Parathyroid adenoma (tissue), 2 donors: ENCODE data around the gene PHKB.
A peak's percentile ranks its signal among the peaks of the same experiment; 100 is the strongest.

Experiments
- H2AFZ ChIP-seq: fragments of 300-600 bp; sonication (generic); one replicate; pipeline ENCODE4 v1.7.0; 2017; ENCODE audit warnings: antibody characterized with exemption, mild to moderate bottlenecking
- H3K27ac ChIP-seq: fragments of 300-600 bp; sonication (generic); one replicate; pipeline ENCODE4 v1.7.0; 2017
- H3K27me3 ChIP-seq: fragments of 300-600 bp; sonication (generic); one replicate; pipeline ENCODE4 v1.7.0; 2017; ENCODE audit warnings: low read length; ENCODE audit not compliant: control insufficient read depth, insufficient read depth
- H3K36me3 ChIP-seq: fragments of 300-600 bp; sonication (generic); one replicate; pipeline ENCODE4 v1.7.0; 2017; ENCODE audit warnings: low read length; ENCODE audit not compliant: control insufficient read depth, insufficient read depth
- H3K4me1 ChIP-seq: fragments of 300-600 bp; sonication (generic); one replicate; pipeline ENCODE4 v1.7.0; 2017; ENCODE audit warnings: control low read depth
- H3K4me2 ChIP-seq: fragments of 300-600 bp; sonication (generic); one replicate; pipeline ENCODE4 v1.7.0; 2017; ENCODE audit warnings: low read length
- H3K4me3 ChIP-seq: fragments of 300-600 bp; sonication (generic); one replicate; pipeline ENCODE4 v1.7.0; 2017; ENCODE audit warnings: low read depth, low read length
- H3K79me2 ChIP-seq: fragments of 300-600 bp; sonication (generic); one replicate; pipeline ENCODE4 v1.7.0; 2017; ENCODE audit warnings: control low read depth
- H3K9ac ChIP-seq: fragments of 300-600 bp; sonication (generic); one replicate; pipeline ENCODE4 v1.7.0; 2017; ENCODE audit warnings: mild to moderate bottlenecking
- H3K9me3 ChIP-seq: fragments of 300-600 bp; sonication (generic); one replicate; pipeline ENCODE4 v1.7.0; 2017; ENCODE audit warnings: low read length; ENCODE audit not compliant: control insufficient read depth
- TF ChIP-seq, protein P1 (sequence below): fragments of 300-600 bp; sonication (generic); IDR thresholded peaks from one replicate; pipeline ENCODE4 v1.7.0; 2017; ENCODE audit warnings: antibody characterized with exemption, mild to moderate bottlenecking
- donor health status: primary hyperparathyroidism.

The PHKB gene

DNA sequence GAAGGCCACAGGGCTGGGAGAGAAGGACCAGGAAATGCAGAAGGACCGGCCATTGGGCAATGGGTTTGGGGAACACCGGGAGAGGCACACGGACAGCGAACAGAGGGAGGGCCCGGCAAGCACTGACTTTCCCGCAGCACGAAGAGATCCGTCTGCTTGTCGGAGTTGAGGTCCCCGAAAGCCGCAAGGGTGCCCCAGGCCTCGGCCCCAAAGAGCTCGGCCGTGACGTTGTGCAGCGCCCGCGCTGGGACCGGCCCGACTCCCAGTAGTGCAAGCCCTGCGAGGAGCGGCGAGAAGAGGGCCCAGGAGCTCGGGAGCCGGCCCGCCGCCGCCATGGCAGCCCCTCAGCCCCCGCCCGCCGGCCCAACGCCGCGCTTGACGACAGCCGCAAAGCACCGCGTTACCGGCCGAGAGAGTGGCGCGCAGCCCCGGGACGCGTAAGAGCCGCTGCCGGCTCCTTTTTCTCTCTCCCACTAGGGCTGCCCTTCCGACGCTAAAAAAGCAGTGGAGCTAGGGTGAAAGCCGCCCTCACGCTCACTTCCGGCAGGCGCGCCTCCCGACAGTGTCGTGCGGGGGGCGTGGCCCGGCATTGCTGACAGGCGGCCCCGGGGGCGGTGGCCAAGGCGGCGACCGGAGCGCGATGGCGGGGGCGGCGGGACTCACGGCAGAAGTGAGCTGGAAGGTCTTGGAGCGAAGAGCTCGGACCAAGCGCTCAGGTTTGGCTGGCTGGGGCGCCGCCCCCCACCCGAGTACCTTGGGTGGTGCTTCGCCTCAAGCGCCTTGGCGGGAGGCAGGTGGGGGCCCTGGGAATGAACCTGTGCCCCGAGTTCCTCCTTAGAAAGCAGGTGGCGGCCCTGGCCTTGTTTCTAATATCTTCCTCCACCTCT lies at the start of gene PHKB, which contains the start of gene ITFG1:
Gene PHKB, plus strand, starts transcription at position 621 of the 887 bp plus-strand sequence. Its CDS starts 20 bp downstream, at position 641.
Gene ITFG1, minus strand, starts transcription at position 353 of the 887 bp plus-strand sequence. Its CDS starts 18 bp downstream, at position 335.
- Histone ChIP-seq H2AFZ (peak within 1 kb of the TSS; percentile 88), H3K4me2 (peak within 1 kb of the TSS; percentile 81), H3K27me3 (no peaks in the 10 kb centered on the region), H3K79me2 (peaks cover 9% of the 10 kb centered on the region), H3K4me1 (peaks cover 8% of the 10 kb centered on the region), H3K27ac (peak within 1 kb of the TSS; percentile 99), H3K9ac (peak within 1 kb of the TSS; percentile 87), H3K9me3 (no peaks in the 10 kb centered on the region), H3K4me3 (peak within 1 kb of the TSS; percentile 88), H3K36me3 (no peaks in the 10 kb centered on the region)
- TF ChIP-seq, protein P1, sequence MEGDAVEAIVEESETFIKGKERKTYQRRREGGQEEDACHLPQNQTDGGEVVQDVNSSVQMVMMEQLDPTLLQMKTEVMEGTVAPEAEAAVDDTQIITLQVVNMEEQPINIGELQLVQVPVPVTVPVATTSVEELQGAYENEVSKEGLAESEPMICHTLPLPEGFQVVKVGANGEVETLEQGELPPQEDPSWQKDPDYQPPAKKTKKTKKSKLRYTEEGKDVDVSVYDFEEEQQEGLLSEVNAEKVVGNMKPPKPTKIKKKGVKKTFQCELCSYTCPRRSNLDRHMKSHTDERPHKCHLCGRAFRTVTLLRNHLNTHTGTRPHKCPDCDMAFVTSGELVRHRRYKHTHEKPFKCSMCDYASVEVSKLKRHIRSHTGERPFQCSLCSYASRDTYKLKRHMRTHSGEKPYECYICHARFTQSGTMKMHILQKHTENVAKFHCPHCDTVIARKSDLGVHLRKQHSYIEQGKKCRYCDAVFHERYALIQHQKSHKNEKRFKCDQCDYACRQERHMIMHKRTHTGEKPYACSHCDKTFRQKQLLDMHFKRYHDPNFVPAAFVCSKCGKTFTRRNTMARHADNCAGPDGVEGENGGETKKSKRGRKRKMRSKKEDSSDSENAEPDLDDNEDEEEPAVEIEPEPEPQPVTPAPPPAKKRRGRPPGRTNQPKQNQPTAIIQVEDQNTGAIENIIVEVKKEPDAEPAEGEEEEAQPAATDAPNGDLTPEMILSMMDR: no peak

DNA sequence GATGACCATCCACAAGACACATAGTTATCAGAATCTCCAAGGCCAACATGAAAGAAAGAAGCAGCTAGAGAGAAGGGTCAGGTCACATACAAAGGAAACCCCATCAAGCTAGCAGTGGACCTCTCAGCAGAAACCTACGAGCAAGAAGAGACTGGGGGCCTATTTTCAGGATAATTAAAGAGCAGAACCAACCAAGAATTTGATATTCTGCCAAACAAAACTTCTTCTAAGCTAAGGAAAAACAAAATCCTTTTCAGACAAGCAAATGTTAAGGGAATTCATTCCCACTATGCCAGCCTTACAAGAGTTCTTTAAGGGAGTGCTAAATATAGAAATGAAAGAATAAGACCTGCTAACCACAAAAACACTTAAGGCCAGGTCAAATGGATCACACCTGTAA lies 48.1 kb upstream of the PHKB start:
- Histone ChIP-seq H3K36me3 (no peaks in the 10 kb centered on the region), H3K27ac (no peak overlapping the region), H3K4me1 (peaks cover 5% of the 10 kb centered on the region), H3K9me3 (no peaks in the 10 kb centered on the region), H3K9ac (no peak overlapping the region), H3K27me3 (no peaks in the 10 kb centered on the region), H3K79me2 (peaks cover 5% of the 10 kb centered on the region), H2AFZ (no peak overlapping the region), H3K4me3 (no peak overlapping the region), H3K4me2 (no peak overlapping the region)
- TF ChIP-seq, protein P1: no peak

DNA sequence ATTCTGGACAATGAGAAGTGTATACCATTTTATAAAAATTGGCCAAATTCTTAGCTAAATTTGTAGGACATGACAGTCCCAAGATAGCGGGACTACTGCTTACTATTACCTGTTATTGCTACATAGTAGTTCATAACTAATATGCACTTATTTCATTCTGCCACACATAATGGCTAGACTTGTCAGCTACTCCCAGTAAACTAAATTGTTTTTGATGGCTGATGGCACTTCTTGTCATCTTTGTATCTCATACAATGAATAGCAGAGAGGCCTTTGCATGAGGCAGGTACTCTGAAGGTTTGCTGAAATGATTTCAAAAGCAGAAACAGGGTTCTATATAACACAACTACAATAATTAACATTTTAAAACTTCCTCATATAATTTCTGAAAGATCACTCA lies 44.3 kb upstream of the PHKB start:
- H3K36me3 ChIP-seq: no peaks in the 10 kb centered on the region
- H2AFZ ChIP-seq: no peak overlapping the region
- TF ChIP-seq, protein P1: no peak
- H3K4me2 ChIP-seq: no peak overlapping the region
- H3K79me2 ChIP-seq: peaks cover 2% of the 10 kb centered on the region
- no peak overlapping the region for H3K27ac ChIP-seq
- peaks cover 5% of the 10 kb centered on the region for H3K4me1 ChIP-seq
- H3K9ac ChIP-seq: no peak overlapping the region
- no peak overlapping the region for H3K4me3 ChIP-seq
- H3K27me3 ChIP-seq: no peaks in the 10 kb centered on the region
- no peaks in the 10 kb centered on the region for H3K9me3 ChIP-seq

DNA sequence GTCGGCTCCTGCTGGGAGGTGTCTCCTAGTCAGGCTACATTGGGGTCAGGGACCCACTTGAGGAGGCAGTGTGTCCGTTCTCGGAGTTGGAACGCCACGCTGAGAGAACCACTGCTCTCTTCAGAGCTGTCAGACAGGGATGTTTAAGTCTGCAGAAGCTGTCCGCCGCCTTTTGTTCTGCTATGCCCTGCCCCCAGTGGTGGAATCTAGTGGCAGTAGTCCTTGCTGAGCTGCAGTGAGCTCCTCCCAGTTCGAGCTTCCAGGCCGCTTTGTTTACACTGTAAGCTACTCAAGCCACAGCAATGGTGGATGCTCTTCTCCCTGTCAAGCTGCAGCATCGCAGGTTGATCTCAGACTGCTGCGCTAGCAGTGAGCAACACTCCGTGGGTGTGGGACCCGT lies 36.3 kb upstream of the PHKB start:
- no peaks in the 10 kb centered on the region for H3K9me3 ChIP-seq
- no peaks in the 10 kb centered on the region for H3K36me3 ChIP-seq
- TF ChIP-seq, protein P1: no peak
- H3K79me2 ChIP-seq: no peaks in the 10 kb centered on the region
- H3K9ac ChIP-seq: no peak overlapping the region
- no peak overlapping the region for H2AFZ ChIP-seq
- no peaks in the 10 kb centered on the region for H3K4me1 ChIP-seq
- no peak overlapping the region for H3K27ac ChIP-seq
- no peaks in the 10 kb centered on the region for H3K27me3 ChIP-seq
- H3K4me2 ChIP-seq: no peak overlapping the region
- H3K4me3 ChIP-seq: no peak overlapping the region
